Fibroblast of lung (primary cell): ENCODE data around the gene CAMK1D.

Source experiments
- EZH2 ChIP-seq: IDR thresholded peaks from 2 replicates; pipeline ENCODE4 v1.5.1; 2012; ENCODE audit warnings: low read length, control low read depth, mild to moderate bottlenecking; ENCODE audit errors: missing control alignments
- TF ChIP-seq, protein P1 (sequence below), 2 donors: IDR thresholded peaks in 1 of 2; conservative IDR thresholded peaks in 1 of 2; 1 replicate in 1 of 2; 2 replicates in 1 of 2; pipeline ENCODE4 v1.5.1; 2011 to 2012; ENCODE audit warnings: low read length in 2 of 2, control low read depth in 1 of 2, inconsistent platforms in 1 of 2, low read depth in 1 of 2, mild to moderate bottlenecking in 1 of 2

DNA sequence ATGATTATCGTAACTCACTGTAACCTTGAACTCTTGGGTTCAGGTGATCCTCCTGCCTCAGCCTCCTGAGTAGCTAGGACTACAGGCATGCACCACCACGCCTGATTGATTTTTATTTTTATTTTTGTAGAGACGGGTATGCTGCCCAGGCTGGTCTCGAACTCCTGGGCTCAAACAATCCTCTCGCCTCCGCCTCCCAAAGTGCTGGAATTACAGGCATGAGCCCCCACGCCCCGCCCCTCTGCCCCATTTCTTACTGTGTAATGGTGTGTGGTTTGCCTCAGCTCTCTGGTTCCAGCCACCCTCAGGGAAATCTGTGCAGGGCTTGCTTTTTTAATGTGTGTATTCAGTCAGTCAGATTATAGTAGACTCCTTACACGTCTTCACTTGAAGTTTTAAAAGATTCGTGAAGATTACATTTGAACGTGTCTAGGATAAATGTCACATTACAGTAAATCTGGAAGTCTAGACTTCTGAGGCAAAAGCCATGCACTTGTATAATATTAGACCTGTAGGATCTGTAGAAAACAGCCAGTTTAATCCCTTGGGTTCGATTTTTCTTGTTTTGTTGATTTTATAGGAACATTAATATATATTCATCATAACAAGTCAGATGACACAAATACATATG is 276.2 kb downstream of the CAMK1D start:
- TF ChIP-seq, protein P1, sequence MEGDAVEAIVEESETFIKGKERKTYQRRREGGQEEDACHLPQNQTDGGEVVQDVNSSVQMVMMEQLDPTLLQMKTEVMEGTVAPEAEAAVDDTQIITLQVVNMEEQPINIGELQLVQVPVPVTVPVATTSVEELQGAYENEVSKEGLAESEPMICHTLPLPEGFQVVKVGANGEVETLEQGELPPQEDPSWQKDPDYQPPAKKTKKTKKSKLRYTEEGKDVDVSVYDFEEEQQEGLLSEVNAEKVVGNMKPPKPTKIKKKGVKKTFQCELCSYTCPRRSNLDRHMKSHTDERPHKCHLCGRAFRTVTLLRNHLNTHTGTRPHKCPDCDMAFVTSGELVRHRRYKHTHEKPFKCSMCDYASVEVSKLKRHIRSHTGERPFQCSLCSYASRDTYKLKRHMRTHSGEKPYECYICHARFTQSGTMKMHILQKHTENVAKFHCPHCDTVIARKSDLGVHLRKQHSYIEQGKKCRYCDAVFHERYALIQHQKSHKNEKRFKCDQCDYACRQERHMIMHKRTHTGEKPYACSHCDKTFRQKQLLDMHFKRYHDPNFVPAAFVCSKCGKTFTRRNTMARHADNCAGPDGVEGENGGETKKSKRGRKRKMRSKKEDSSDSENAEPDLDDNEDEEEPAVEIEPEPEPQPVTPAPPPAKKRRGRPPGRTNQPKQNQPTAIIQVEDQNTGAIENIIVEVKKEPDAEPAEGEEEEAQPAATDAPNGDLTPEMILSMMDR (conservative IDR thresholded peaks at IDR 0.05 in 1 of 2, IDR thresholded peaks at IDR 0.05 in 1 of 2; ENCODE audit: low read depth in 1 of 2, low read length in 2 of 2) = no peak
- no peak for TF ChIP-seq EZH2
